Measurements from ENCODE around the gene NCK1.

NCK1 gene

DNA sequence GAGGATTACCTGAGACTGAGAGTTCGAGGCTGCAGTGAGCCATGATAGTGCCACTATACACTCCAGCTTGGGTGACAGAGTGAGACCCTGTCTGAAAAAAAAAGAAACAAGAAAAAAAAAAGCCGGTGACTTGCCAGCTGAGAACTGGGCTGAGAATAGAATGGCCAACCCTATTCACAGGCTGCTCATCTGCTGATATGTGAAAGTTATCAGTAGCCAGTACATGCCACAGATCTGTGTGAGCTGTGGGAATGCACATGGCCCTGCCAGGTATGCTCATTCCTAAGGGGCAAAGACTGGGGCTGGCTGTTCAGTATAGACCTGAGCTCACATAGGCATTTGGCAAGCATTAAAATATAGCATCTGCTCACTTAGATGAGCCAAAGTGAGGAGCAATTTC, 126.6 kb downstream of the NCK1 start:
- no peaks in the 10 kb centered on the region for H3K27me3 ChIP-seq (ENCODE audit: insufficient read depth, poor library complexity, severe bottlenecking)
- no peak overlapping the region for H3K27ac ChIP-seq (replicated peaks)
- DNase-seq (ENCODE audit: low read depth in 1 of 2, low spot score in 1 of 2) = no peak
- no peak overlapping the region for H3K4me3 ChIP-seq (replicated peaks; ENCODE audit: insufficient read depth, low read length)
- TF ChIP-seq, protein P1, sequence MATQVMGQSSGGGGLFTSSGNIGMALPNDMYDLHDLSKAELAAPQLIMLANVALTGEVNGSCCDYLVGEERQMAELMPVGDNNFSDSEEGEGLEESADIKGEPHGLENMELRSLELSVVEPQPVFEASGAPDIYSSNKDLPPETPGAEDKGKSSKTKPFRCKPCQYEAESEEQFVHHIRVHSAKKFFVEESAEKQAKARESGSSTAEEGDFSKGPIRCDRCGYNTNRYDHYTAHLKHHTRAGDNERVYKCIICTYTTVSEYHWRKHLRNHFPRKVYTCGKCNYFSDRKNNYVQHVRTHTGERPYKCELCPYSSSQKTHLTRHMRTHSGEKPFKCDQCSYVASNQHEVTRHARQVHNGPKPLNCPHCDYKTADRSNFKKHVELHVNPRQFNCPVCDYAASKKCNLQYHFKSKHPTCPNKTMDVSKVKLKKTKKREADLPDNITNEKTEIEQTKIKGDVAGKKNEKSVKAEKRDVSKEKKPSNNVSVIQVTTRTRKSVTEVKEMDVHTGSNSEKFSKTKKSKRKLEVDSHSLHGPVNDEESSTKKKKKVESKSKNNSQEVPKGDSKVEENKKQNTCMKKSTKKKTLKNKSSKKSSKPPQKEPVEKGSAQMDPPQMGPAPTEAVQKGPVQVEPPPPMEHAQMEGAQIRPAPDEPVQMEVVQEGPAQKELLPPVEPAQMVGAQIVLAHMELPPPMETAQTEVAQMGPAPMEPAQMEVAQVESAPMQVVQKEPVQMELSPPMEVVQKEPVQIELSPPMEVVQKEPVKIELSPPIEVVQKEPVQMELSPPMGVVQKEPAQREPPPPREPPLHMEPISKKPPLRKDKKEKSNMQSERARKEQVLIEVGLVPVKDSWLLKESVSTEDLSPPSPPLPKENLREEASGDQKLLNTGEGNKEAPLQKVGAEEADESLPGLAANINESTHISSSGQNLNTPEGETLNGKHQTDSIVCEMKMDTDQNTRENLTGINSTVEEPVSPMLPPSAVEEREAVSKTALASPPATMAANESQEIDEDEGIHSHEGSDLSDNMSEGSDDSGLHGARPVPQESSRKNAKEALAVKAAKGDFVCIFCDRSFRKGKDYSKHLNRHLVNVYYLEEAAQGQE (IDR thresholded peaks at IDR 0.05; ENCODE audit: insufficient replicate concordance, low read depth) = no peak
- TF ChIP-seq GABPA (IDR thresholded peaks at IDR 0.05; ENCODE audit: low read depth) = no peak
- no peak for TF ChIP-seq SPI1 (IDR thresholded peaks at IDR 0.05; ENCODE audit: borderline replicate concordance, low read depth)
- TF ChIP-seq POLR2AphosphoS5 (IDR thresholded peaks at IDR 0.05; ENCODE audit: low read depth) = no peak
- TF ChIP-seq, protein P2, sequence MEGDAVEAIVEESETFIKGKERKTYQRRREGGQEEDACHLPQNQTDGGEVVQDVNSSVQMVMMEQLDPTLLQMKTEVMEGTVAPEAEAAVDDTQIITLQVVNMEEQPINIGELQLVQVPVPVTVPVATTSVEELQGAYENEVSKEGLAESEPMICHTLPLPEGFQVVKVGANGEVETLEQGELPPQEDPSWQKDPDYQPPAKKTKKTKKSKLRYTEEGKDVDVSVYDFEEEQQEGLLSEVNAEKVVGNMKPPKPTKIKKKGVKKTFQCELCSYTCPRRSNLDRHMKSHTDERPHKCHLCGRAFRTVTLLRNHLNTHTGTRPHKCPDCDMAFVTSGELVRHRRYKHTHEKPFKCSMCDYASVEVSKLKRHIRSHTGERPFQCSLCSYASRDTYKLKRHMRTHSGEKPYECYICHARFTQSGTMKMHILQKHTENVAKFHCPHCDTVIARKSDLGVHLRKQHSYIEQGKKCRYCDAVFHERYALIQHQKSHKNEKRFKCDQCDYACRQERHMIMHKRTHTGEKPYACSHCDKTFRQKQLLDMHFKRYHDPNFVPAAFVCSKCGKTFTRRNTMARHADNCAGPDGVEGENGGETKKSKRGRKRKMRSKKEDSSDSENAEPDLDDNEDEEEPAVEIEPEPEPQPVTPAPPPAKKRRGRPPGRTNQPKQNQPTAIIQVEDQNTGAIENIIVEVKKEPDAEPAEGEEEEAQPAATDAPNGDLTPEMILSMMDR (IDR thresholded peaks at IDR 0.05; ENCODE audit: insufficient read depth, low read length) = no peak

DNA sequence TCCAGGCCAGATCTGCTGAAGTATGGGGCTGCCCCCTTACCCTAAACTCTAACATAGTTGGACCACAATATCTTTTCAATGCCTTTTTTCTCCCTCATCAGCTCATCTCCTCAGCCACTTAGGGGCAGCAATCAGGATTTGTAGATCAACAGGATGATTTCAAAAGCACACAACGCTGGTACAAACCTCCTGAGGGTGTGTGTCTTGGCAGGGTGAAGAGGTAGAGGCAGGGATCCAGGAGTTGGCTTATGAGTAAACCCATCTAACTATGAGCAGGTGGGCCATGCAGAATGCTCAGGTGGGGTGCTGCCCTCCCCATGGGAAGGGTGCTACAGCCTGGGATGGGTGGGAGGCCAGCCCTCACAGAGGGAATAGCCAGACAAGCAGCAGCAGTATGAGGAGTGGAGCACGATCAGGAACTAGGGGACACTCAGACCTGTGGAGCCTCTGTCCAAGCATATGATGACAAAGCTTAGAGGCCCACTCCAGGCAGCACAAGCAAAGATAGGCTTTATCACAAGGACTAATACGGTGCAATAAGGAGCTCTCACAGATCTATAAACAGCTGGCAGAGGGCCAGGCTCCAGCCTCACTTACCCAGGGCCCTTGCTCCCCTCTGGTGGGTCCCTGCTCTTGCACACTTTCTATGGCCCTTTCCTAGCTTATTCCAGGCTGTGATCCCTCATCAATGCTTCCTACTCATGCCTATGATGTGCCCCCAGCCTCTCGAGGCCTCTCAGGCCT, 127.9 kb downstream of the NCK1 start:
- Histone ChIP-seq H3K27me3 (ENCODE audit: insufficient read depth, poor library complexity, severe bottlenecking) (no peaks in the 10 kb centered on the region), H3K27ac (replicated peaks) (no peak overlapping the region), H3K4me3 (replicated peaks; ENCODE audit: insufficient read depth, low read length) (no peak overlapping the region)
- TF ChIP-seq POLR2AphosphoS5 (IDR thresholded peaks at IDR 0.05; ENCODE audit: low read depth) (no peak), SPI1 (IDR thresholded peaks at IDR 0.05; ENCODE audit: borderline replicate concordance, low read depth) (no peak), GABPA (IDR thresholded peaks at IDR 0.05; ENCODE audit: low read depth) (no peak)
- TF ChIP-seq, protein P1 (IDR thresholded peaks at IDR 0.05; ENCODE audit: insufficient replicate concordance, low read depth) = no peak
- TF ChIP-seq, protein P2 (IDR thresholded peaks at IDR 0.05; ENCODE audit: insufficient read depth, low read length) = no peak
- no peak for DNase-seq (ENCODE audit: low read depth in 1 of 2, low spot score in 1 of 2)

DNA sequence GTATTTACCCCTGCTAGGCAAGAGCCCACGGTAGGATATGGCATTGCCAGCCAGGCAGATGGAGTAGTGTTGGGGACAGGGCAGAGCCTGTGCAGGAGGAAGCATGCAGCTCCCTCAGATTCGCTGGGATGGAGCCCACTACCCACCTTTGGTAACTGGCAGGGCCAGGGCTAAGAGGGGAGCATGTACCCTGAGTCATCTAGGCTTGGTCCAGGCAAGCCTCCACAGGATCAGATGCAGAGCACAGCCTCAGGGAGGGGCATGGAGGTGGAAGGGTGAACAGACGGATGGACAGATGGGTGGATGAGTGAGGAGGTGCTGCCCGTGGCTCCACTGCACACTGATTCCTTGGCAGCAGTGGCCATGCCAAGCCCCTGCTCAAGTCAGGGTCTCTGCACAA, 128.8 kb downstream of the NCK1 start:
- no peak overlapping the region for H3K4me3 ChIP-seq (replicated peaks; ENCODE audit: insufficient read depth, low read length)
- no peaks in the 10 kb centered on the region for H3K27me3 ChIP-seq (ENCODE audit: insufficient read depth, poor library complexity, severe bottlenecking)
- no peak overlapping the region for H3K27ac ChIP-seq (replicated peaks)
- DNase-seq (ENCODE audit: low read depth in 1 of 2, low spot score in 1 of 2) = no peak
- TF ChIP-seq, protein P1 (IDR thresholded peaks at IDR 0.05; ENCODE audit: insufficient replicate concordance, low read depth) = no peak
- TF ChIP-seq SPI1 (IDR thresholded peaks at IDR 0.05; ENCODE audit: borderline replicate concordance, low read depth) (no peak), POLR2AphosphoS5 (IDR thresholded peaks at IDR 0.05; ENCODE audit: low read depth) (no peak), GABPA (IDR thresholded peaks at IDR 0.05; ENCODE audit: low read depth) (no peak)
- TF ChIP-seq, protein P2 (IDR thresholded peaks at IDR 0.05; ENCODE audit: insufficient read depth, low read length) = no peak
